ENCODE results near the gene GFRA1.

The GFRA1 gene

DNA sequence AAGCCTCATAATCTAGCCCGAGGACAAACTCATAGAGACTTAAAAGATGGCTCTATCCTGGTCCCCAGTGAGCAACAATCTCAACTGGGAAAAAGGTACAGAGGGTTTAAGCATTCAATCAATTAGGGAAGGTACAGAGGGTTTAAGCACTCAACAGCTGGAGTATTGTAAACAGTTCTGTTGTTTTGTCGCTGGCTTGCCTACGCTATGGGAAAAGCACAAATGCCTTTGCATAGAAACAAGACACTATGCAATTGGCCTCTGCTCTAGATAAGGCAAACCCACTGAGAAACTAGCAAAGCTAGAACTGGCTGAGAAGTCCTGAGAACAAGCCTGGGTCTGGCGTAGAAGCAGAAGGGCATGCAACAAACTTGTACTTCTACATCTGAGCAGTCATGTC, 69.3 kb downstream of the GFRA1 start:
- Histone ChIP-seq H3K4me2 (no peak overlapping the region), H4K20me1 (ENCODE audit: insufficient read depth) (no peaks in the 10 kb centered on the region), H2AFZ (ENCODE audit: low read depth) (no peak overlapping the region), H3K79me2 (ENCODE audit: insufficient read depth, low read depth) (no peaks in the 10 kb centered on the region), H3K9ac (no peak overlapping the region), H3K36me3 (ENCODE audit: insufficient read depth) (no peaks in the 10 kb centered on the region), H3K27me3 (ENCODE audit: insufficient read depth, low read depth) (no peaks in the 10 kb centered on the region), H3K4me1 (ENCODE audit: low read depth, poor library complexity, severe bottlenecking) (no peaks in the 10 kb centered on the region), H3K4me3 (IDR thresholded peaks at IDR 0.05; ENCODE audit: insufficient read depth, low read depth, low read length) (no peak overlapping the region), H3K27ac (no peak overlapping the region)
- TF ChIP-seq, protein P1, sequence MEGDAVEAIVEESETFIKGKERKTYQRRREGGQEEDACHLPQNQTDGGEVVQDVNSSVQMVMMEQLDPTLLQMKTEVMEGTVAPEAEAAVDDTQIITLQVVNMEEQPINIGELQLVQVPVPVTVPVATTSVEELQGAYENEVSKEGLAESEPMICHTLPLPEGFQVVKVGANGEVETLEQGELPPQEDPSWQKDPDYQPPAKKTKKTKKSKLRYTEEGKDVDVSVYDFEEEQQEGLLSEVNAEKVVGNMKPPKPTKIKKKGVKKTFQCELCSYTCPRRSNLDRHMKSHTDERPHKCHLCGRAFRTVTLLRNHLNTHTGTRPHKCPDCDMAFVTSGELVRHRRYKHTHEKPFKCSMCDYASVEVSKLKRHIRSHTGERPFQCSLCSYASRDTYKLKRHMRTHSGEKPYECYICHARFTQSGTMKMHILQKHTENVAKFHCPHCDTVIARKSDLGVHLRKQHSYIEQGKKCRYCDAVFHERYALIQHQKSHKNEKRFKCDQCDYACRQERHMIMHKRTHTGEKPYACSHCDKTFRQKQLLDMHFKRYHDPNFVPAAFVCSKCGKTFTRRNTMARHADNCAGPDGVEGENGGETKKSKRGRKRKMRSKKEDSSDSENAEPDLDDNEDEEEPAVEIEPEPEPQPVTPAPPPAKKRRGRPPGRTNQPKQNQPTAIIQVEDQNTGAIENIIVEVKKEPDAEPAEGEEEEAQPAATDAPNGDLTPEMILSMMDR (conservative IDR thresholded peaks at IDR 0.05; ENCODE audit: low read depth, low read length), result no peak

GRCh38 chr10:116201670-116202430, 71.2 kb downstream of the GFRA1 start:
- H2AFZ ChIP-seq (ENCODE audit: low read depth), result no peak overlapping the region
- no peak overlapping the region for H3K9ac ChIP-seq
- TF ChIP-seq, protein P1 (conservative IDR thresholded peaks at IDR 0.05; ENCODE audit: low read depth, low read length), result no peak
- no peaks in the 10 kb centered on the region for H3K79me2 ChIP-seq (ENCODE audit: insufficient read depth, low read depth)
- H3K36me3 ChIP-seq (ENCODE audit: insufficient read depth), result no peaks in the 10 kb centered on the region
- H4K20me1 ChIP-seq (ENCODE audit: insufficient read depth), result no peaks in the 10 kb centered on the region
- no peak overlapping the region for H3K4me3 ChIP-seq (IDR thresholded peaks at IDR 0.05; ENCODE audit: insufficient read depth, low read depth, low read length)
- H3K27me3 ChIP-seq (ENCODE audit: insufficient read depth, low read depth), result no peaks in the 10 kb centered on the region
- H3K4me2 ChIP-seq, result no peak overlapping the region
- H3K4me1 ChIP-seq (ENCODE audit: low read depth, poor library complexity, severe bottlenecking), result no peaks in the 10 kb centered on the region
- no peak overlapping the region for H3K27ac ChIP-seq

- Histone ChIP-seq H3K27ac (no peak overlapping the region), H3K4me2 (no peak overlapping the region), H3K4me3 (IDR thresholded peaks at IDR 0.05; ENCODE audit: insufficient read depth, low read depth, low read length) (no peak overlapping the region), H4K20me1 (ENCODE audit: insufficient read depth) (no peaks in the 10 kb centered on the region), H3K4me1 (ENCODE audit: low read depth, poor library complexity, severe bottlenecking) (no peaks in the 10 kb centered on the region), H3K27me3 (ENCODE audit: insufficient read depth, low read depth) (no peaks in the 10 kb centered on the region), H2AFZ (ENCODE audit: low read depth) (no peak overlapping the region), H3K79me2 (ENCODE audit: insufficient read depth, low read depth) (no peaks in the 10 kb centered on the region), H3K9ac (no peak overlapping the region), H3K36me3 (ENCODE audit: insufficient read depth) (no peaks in the 10 kb centered on the region)
- TF ChIP-seq, protein P1 (conservative IDR thresholded peaks at IDR 0.05; ENCODE audit: low read depth, low read length), result no peak
Observed at GRCh38 chr10:116201011-116201410, 72.0 kb downstream of the GFRA1 start.

DNA sequence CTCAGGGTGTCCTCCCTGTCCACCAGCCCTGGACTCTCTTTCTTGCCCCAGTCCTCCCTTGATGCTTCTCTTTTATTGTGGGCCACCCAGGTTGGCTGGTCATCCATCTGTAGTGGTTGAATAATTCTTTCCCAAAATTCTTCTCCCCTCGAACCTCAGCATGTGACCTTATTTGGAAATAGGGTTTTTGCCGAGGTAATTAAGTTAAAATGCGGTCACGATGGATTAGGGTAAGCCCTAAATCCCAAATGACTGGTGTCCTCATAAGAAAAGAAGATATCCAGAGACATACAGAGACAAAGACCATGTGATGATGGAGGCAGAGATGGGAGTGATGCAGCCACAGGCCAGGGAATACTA, 74.3 kb downstream of the GFRA1 start:
- H3K27me3 ChIP-seq (ENCODE audit: insufficient read depth, low read depth), result no peaks in the 10 kb centered on the region
- no peak overlapping the region for H2AFZ ChIP-seq (ENCODE audit: low read depth)
- H3K36me3 ChIP-seq (ENCODE audit: insufficient read depth), result no peaks in the 10 kb centered on the region
- H3K4me3 ChIP-seq (IDR thresholded peaks at IDR 0.05; ENCODE audit: insufficient read depth, low read depth, low read length), result no peak overlapping the region
- TF ChIP-seq, protein P1 (conservative IDR thresholded peaks at IDR 0.05; ENCODE audit: low read depth, low read length), result no peak
- H3K4me2 ChIP-seq, result no peak overlapping the region
- H3K79me2 ChIP-seq (ENCODE audit: insufficient read depth, low read depth), result no peaks in the 10 kb centered on the region
- H3K4me1 ChIP-seq (ENCODE audit: low read depth, poor library complexity, severe bottlenecking), result no peaks in the 10 kb centered on the region
- no peak overlapping the region for H3K9ac ChIP-seq
- no peaks in the 10 kb centered on the region for H4K20me1 ChIP-seq (ENCODE audit: insufficient read depth)
- no peak overlapping the region for H3K27ac ChIP-seq

Measured in KMS-11 (cell line).